Glutamatergic neuron (in vitro differentiated cells): ENCODE measurements around the gene TBX18. TPM values are rescaled to one million over a fixed set of nuclear protein-coding genes. Genes with fewer than 3 reads are reported as not detected.

Source experiments
- DNase-seq: peaks from one replicate; pipeline ENCODE4 v3.0.0; 2022
- H3K27ac Mint-ChIP-seq: one replicate; pipeline ENCODE4 v1.8.0; 2020; ENCODE audit warnings: mild to moderate bottlenecking, mixed read lengths, inconsistent platforms; ENCODE audit not compliant: unreplicated experiment
- H3K27me3 Mint-ChIP-seq: one replicate; pipeline ENCODE4 v1.8.0; 2020; ENCODE audit warnings: mild to moderate bottlenecking, moderate library complexity, mixed read lengths, inconsistent platforms; ENCODE audit not compliant: unreplicated experiment
- H3K36me3 Mint-ChIP-seq: one replicate; pipeline ENCODE4 v1.8.0; 2020; ENCODE audit warnings: mild to moderate bottlenecking, mixed read lengths, inconsistent platforms; ENCODE audit not compliant: unreplicated experiment
- H3K4me1 Mint-ChIP-seq: one replicate; pipeline ENCODE4 v1.8.0; 2020; ENCODE audit warnings: mild to moderate bottlenecking, low read depth, mixed read lengths, inconsistent platforms; ENCODE audit not compliant: unreplicated experiment
- H3K4me3 Mint-ChIP-seq: one replicate; pipeline ENCODE4 v1.8.0; 2020; ENCODE audit warnings: mild to moderate bottlenecking, mixed read lengths, inconsistent platforms; ENCODE audit not compliant: unreplicated experiment
- H3K9me3 Mint-ChIP-seq: one replicate; pipeline ENCODE4 v1.8.0; 2020; ENCODE audit warnings: mild to moderate bottlenecking, moderate library complexity, mixed read lengths, inconsistent platforms; ENCODE audit not compliant: unreplicated experiment
- CTCF ChIP-seq: fragments of 200-600 bp; sonication (generic); IDR thresholded peaks from one replicate; pipeline ENCODE4 v1.5.0; 2021; ENCODE audit not compliant: partially characterized antibody, unreplicated experiment
- total RNA-seq: library from RNA; stranded (reverse); fragmentation: NEBNext Ultra II Directional; extraction: Animal tissue kit (Norgen Biotek cat#: 25700); gene quantifications from one replicate; pipeline ENCODE4 v1.2.1, GENCODE V29; 2021; ENCODE audit not compliant: unreplicated experiment

TBX18 gene
- total RNA-seq, 1 donor from 2014 or later, result 5.1 TPM

- no peak overlapping the region for H3K4me3 Mint-ChIP-seq
- no peaks in the 10 kb centered on the region for H3K36me3 Mint-ChIP-seq
- H3K27ac Mint-ChIP-seq, result no peak overlapping the region
- DNase-seq, result no peak
- TF ChIP-seq CTCF, result no peak
- H3K9me3 Mint-ChIP-seq, result no peaks in the 10 kb centered on the region
- no peaks in the 10 kb centered on the region for H3K4me1 Mint-ChIP-seq
- no peaks in the 10 kb centered on the region for H3K27me3 Mint-ChIP-seq
Measured at GRCh38 chr6:84671183-84671582, 93.2 kb downstream of the TBX18 start.

- H3K27me3 Mint-ChIP-seq, result no peaks in the 10 kb centered on the region
- H3K36me3 Mint-ChIP-seq, result no peaks in the 10 kb centered on the region
- H3K4me1 Mint-ChIP-seq, result no peaks in the 10 kb centered on the region
- no peak for DNase-seq
- no peak for TF ChIP-seq CTCF
- H3K27ac Mint-ChIP-seq, result no peak overlapping the region
- H3K9me3 Mint-ChIP-seq, result no peaks in the 10 kb centered on the region
- H3K4me3 Mint-ChIP-seq, result no peak overlapping the region
Measured at GRCh38 chr6:84669945-84670344, 94.5 kb downstream of the TBX18 start.

GRCh38 chr6:84667252-84668213, 96.9 kb downstream of the TBX18 start:
- Mint-ChIP-seq H3K9me3 (no peaks in the 10 kb centered on the region), H3K36me3 (no peaks in the 10 kb centered on the region), H3K4me1 (no peaks in the 10 kb centered on the region), H3K4me3 (no peak overlapping the region), H3K27ac (no peak overlapping the region), H3K27me3 (no peaks in the 10 kb centered on the region)
- no peak for DNase-seq
- TF ChIP-seq CTCF, result no peak

- Mint-ChIP-seq H3K4me3 (no peak overlapping the region), H3K27ac (no peak overlapping the region), H3K4me1 (no peaks in the 10 kb centered on the region), H3K36me3 (no peaks in the 10 kb centered on the region), H3K9me3 (no peaks in the 10 kb centered on the region), H3K27me3 (no peaks in the 10 kb centered on the region)
- no peak for TF ChIP-seq CTCF
- no peak for DNase-seq
Measured at GRCh38 chr6:84665401-84665800, 99.0 kb downstream of the TBX18 start.

GRCh38 chr6:84663866-84664265, 100.5 kb downstream of the TBX18 start:
- Mint-ChIP-seq H3K9me3 (no peaks in the 10 kb centered on the region), H3K36me3 (no peaks in the 10 kb centered on the region), H3K27me3 (no peaks in the 10 kb centered on the region), H3K27ac (no peak overlapping the region), H3K4me3 (no peak overlapping the region), H3K4me1 (no peaks in the 10 kb centered on the region)
- no peak for TF ChIP-seq CTCF
- DNase-seq, result no peak
